ENCODE data around the gene CRYBG2.

The CRYBG2 gene

GRCh38 chr1:26307363-26307781 is 46.6 kb downstream of the CRYBG2 start:
- TF ChIP-seq CTCF (IDR thresholded peaks at IDR 0.05; ENCODE audit: low read length, missing control alignments) = no peak
- DNase-seq (ENCODE audit: low read depth) = no peak
- no peak overlapping the region for H3K4me3 ChIP-seq (replicated peaks; ENCODE audit: low read depth, low read length)

DNA sequence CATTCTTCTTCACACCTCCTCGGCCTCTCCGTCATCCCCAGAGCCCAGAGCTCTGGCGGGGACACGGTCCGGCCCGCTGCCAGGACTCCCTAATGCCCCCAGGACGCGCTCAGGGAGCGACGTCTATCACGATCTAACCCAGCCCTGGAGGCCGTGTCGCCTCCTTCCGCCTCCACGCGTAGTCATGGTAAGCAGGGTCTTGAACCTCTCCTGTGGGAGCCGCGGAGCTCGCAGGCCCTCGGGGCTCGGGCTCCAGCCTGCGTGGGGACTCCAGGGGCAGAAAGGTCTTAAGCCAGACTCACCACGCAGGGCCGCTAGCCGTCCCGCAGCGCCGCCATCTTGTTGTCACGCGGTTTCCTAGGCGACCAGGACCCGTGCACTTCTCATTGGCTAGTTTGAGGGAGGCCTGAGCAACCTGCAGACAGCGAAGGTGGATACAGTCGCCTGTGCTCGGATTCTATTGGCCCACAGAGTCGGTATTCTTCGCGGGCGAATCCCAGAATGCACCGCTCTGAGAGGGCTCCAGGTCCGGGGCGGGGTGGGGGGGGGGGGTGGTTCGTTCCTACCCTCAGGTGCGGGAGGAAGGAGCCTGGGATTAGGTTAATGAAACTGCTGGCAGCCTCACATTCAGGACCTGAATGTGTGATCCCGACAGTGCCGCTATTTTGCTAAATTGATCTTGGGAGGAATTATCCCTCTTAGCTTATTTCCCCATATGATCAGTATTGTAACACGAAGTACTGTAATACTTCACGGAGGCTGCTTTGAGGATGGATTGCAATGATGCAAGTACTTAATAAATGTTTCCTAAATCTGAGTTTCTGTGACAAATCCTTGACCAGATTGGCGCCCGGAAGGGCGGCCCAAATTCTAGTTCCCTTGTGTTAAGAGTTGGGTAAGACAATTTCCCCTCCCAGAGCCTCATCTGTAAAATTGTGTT is 47.4 kb downstream of the CRYBG2 start, which contains the start of gene UBXN11:
UBXN11 (minus strand) TSS at position 347 of the 940 bp plus-strand sequence. CDS start 3,753 bp downstream, outside the sequence.
- H3K4me3 ChIP-seq (replicated peaks; ENCODE audit: low read depth, low read length) = peak within 1 kb of the TSS; percentile 88
- no peak for TF ChIP-seq CTCF (IDR thresholded peaks at IDR 0.05; ENCODE audit: low read length, missing control alignments)
- peak; percentile 95 for DNase-seq (ENCODE audit: low read depth)

GRCh38 chr1:26305667-26306289 is 48.2 kb downstream of the CRYBG2 start:
- TF ChIP-seq CTCF (IDR thresholded peaks at IDR 0.05; ENCODE audit: low read length, missing control alignments) = no peak

GRCh38 chr1:26302733-26303405 is 51.1 kb downstream of the CRYBG2 start:
- no peak overlapping the region for H3K4me3 ChIP-seq (replicated peaks; ENCODE audit: low read depth, low read length)
- TF ChIP-seq CTCF (IDR thresholded peaks at IDR 0.05; ENCODE audit: low read length, missing control alignments) = no peak
- DNase-seq (ENCODE audit: low read depth) = peak; percentile 74

More at GRCh38 chr1:26305667-26306289, 48.2 kb downstream of the CRYBG2 start:
- DNase-seq (ENCODE audit: low read depth) = no peak
- H3K4me3 ChIP-seq (replicated peaks; ENCODE audit: low read depth, low read length) = peak overlapping the region; percentile 88

DNA sequence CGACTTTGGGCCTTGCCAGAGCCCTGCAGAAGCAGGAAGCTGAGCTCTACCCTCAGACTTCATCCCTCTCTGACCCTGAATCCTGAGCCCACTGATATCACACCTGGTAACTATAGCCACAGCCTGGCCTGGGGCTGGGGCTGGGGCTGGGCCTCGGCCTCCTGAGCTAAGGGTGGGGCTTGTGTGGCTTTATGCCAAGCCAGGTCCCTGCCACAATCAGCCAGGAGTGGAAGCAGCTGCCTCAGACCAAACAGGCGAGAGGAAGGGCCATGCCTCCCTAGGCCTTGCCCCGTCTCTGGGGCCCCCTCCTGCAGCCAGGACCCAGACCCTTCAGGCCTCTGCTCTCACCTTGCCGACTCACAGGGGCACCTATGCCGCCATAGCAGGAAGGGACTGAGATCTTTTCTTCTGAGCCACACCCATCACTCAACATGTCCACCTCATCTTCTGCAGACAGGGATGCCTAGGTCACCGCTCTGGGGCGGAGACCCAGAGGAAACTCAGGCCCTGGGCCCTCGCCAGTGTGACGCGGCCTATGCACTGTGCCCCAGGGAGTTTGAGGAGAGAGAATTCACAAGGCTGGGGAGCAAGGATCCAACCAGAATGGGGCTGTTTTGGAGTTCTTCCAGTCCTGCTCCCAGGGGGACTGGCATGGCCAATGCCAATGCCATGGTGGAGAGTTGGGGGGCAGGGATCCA is 53.2 kb downstream of the CRYBG2 start:
- no peak for TF ChIP-seq CTCF (IDR thresholded peaks at IDR 0.05; ENCODE audit: low read length, missing control alignments)

GRCh38 chr1:26297791-26298124 is 56.2 kb downstream of the CRYBG2 start:
- DNase-seq (ENCODE audit: low read depth) = no peak
- TF ChIP-seq CTCF (IDR thresholded peaks at IDR 0.05; ENCODE audit: low read length, missing control alignments) = no peak

More for the DNA sequence above, 53.2 kb downstream of the CRYBG2 start:
- H3K4me3 ChIP-seq (replicated peaks; ENCODE audit: low read depth, low read length) = no peak overlapping the region
- DNase-seq (ENCODE audit: low read depth) = no peak

More at GRCh38 chr1:26297791-26298124, 56.2 kb downstream of the CRYBG2 start:
- H3K4me3 ChIP-seq (replicated peaks; ENCODE audit: low read depth, low read length) = no peak overlapping the region

Measured in fibroblast of pulmonary artery (primary cell).